ENCODE measurements around the gene TBX1.
A peak's percentile ranks its signal among the peaks of the same experiment; 100 is the strongest.

The TBX1 gene

GRCh38 chr22:19798891-19799293 is 38.3 kb downstream of the TBX1 start:
- no peak for DNase-seq (ENCODE audit: extremely low read depth, insufficient read length)
- H3K27me3 ChIP-seq (replicated peaks; ENCODE audit: control insufficient read depth, insufficient read depth, low read length), result no peaks in the 10 kb centered on the region
- H3K36me3 ChIP-seq (ENCODE audit: control insufficient read depth, insufficient read depth, low read length), result no peaks in the 10 kb centered on the region; the same call in 1 of the 2 replicates
- no peak overlapping the region for H3K4me3 ChIP-seq (replicated peaks; ENCODE audit: low read depth, low read length)
- TF ChIP-seq, protein P1, sequence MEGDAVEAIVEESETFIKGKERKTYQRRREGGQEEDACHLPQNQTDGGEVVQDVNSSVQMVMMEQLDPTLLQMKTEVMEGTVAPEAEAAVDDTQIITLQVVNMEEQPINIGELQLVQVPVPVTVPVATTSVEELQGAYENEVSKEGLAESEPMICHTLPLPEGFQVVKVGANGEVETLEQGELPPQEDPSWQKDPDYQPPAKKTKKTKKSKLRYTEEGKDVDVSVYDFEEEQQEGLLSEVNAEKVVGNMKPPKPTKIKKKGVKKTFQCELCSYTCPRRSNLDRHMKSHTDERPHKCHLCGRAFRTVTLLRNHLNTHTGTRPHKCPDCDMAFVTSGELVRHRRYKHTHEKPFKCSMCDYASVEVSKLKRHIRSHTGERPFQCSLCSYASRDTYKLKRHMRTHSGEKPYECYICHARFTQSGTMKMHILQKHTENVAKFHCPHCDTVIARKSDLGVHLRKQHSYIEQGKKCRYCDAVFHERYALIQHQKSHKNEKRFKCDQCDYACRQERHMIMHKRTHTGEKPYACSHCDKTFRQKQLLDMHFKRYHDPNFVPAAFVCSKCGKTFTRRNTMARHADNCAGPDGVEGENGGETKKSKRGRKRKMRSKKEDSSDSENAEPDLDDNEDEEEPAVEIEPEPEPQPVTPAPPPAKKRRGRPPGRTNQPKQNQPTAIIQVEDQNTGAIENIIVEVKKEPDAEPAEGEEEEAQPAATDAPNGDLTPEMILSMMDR (IDR thresholded peaks at IDR 0.05; ENCODE audit: insufficient read depth, low read length, poor library complexity, severe bottlenecking), result no peak

DNA sequence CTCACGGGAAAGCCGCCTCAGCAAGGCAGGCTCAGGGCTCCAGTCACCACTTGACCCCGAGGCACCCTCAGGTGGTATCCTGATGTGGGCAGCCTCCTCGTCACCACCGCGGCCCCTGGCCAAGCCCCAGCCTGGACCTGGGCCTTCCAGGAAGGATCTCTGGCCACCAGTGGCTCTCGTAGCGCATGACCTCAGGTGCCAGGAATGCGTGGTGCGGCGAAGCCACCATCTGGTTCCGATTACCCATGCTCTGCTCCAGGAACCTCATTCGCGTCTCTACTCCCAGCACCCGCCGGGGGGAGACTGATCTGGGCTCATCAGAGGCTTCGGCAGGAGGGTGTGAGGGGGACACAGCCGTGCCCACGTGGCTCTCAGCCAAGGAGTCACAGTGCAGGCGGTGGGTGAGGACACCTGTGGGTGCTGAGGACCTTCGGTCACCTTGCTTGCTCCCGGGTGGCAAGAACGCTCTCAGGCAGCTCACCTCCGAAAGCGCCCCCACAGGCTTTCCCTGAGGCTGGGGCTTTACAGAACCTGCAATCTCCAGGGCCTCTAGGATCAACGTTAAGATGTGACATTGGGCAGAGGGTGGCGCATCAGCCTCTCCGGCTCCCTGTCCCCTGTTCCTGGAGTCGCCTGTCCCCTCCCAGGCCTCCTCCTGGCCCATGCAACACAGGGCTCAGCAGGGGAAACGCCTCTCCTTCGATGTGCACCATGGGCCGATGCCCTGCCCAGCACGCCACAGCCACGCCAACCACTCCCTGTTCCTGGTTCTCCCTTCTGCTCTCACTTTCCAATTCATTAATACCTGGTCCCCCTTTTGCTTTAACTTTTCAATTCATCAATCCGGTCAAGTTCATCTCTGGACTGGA is 39.0 kb downstream of the TBX1 start:
- TF ChIP-seq, protein P1 (IDR thresholded peaks at IDR 0.05; ENCODE audit: insufficient read depth, low read length, poor library complexity, severe bottlenecking), result no peak
- H3K4me3 ChIP-seq (replicated peaks; ENCODE audit: low read depth, low read length), result no peak overlapping the region
- no peak for DNase-seq (ENCODE audit: extremely low read depth, insufficient read length)
- no peaks in the 10 kb centered on the region; the same call in 1 of the 2 replicates for H3K36me3 ChIP-seq (ENCODE audit: control insufficient read depth, insufficient read depth, low read length)
- H3K27me3 ChIP-seq (replicated peaks; ENCODE audit: control insufficient read depth, insufficient read depth, low read length), result no peaks in the 10 kb centered on the region

DNA sequence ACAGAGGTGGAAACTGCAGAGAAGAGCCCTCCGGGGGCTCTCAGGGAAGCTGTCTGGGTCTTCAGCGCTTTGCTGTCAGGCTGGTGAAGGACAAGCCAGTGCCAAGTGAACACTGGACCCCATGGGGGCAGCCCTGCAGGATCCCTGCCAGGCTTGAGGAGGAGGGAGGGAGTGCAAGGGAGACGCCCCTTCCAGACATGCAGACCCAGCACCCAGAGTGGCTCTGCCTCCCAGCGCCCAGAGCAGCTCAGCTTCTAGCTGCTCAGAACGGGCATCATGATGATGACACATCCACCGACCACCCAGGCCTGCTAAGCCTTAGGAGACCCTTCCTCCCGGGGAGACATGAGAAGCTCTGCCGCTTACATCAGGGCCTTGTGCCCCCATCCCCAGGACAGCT is 39.7 kb downstream of the TBX1 start:
- H3K4me3 ChIP-seq (replicated peaks; ENCODE audit: low read depth, low read length), result no peak overlapping the region
- DNase-seq (ENCODE audit: extremely low read depth, insufficient read length), result no peak
- no peaks in the 10 kb centered on the region; the same call in 1 of the 2 replicates for H3K36me3 ChIP-seq (ENCODE audit: control insufficient read depth, insufficient read depth, low read length)
- TF ChIP-seq, protein P1 (IDR thresholded peaks at IDR 0.05; ENCODE audit: insufficient read depth, low read length, poor library complexity, severe bottlenecking), result no peak
- no peaks in the 10 kb centered on the region for H3K27me3 ChIP-seq (replicated peaks; ENCODE audit: control insufficient read depth, insufficient read depth, low read length)

GRCh38 chr22:19800761-19801244 is 40.2 kb downstream of the TBX1 start:
- Histone ChIP-seq H3K4me3 (replicated peaks; ENCODE audit: low read depth, low read length) (no peak overlapping the region), H3K27me3 (replicated peaks; ENCODE audit: control insufficient read depth, insufficient read depth, low read length) (no peaks in the 10 kb centered on the region), H3K36me3 (ENCODE audit: control insufficient read depth, insufficient read depth, low read length) (no peaks in the 10 kb centered on the region; the same call in 1 of the 2 replicates)
- no peak for DNase-seq (ENCODE audit: extremely low read depth, insufficient read length)
- TF ChIP-seq, protein P1 (IDR thresholded peaks at IDR 0.05; ENCODE audit: insufficient read depth, low read length, poor library complexity, severe bottlenecking), result peak; percentile 18

DNA sequence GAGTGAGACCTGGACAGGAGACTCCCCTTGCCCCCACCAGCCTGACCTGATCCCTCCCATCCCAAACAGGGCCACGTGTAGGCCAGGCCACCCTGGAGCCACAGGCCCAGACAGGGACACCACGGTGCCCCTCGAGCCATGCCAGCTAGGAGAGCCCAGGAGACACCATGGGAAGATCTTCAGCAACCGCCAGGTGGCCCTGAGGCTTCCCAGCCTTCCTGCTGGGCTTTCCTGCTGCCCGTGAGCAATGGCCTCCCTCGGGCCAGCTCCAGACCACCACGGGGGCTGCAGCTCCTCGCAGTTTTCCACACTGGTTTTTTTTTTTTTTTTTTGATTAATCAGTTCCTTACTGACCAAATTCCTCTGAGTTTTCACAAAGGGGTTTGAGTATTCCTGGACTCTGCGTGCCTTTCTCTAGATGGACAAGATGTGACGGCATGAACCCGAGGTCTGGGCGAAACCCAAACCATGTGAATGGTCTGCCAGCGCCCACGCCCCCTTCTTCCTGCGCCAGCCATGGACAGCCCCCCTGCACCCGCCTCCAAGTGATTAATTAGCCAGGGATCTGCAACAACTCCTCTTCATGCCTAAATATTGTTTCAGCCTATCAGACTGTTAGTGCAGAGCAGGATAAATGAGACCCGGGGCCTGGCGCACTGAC is 40.9 kb downstream of the TBX1 start:
- no peak for DNase-seq (ENCODE audit: extremely low read depth, insufficient read length)
- Histone ChIP-seq H3K4me3 (replicated peaks; ENCODE audit: low read depth, low read length) (no peak overlapping the region), H3K27me3 (replicated peaks; ENCODE audit: control insufficient read depth, insufficient read depth, low read length) (no peaks in the 10 kb centered on the region), H3K36me3 (ENCODE audit: control insufficient read depth, insufficient read depth, low read length) (no peaks in the 10 kb centered on the region; the same call in 1 of the 2 replicates)
- TF ChIP-seq, protein P1 (IDR thresholded peaks at IDR 0.05; ENCODE audit: insufficient read depth, low read length, poor library complexity, severe bottlenecking), result no peak
